Right lobe of liver (tissue), 4 donors: Measurements from ENCODE around the gene PRR12.

Source experiments
- CTCF ChIP-seq, 4 donors: fragments of 200-600 bp in 3 of 4; fragments of 450-650 bp in 1 of 4; IDR thresholded peaks; one replicate each; pipeline versions ENCODE4 v1.5.1 to v1.8.0; 2016 to 2022; ENCODE audit warnings: antibody characterized with exemption in 4 of 4, mild to moderate bottlenecking in 2 of 4
- POLR2A ChIP-seq: fragments of 450-650 bp; IDR thresholded peaks from one replicate; pipeline ENCODE4 v1.6.1; 2017; ENCODE audit warnings: antibody characterized with exemption, mild to moderate bottlenecking
- donor health status: DM: no; HTN: no; CAD: no.
- donor health status: DM: no; HTN: no; CAD: no.
- donor health status: DM: no; HTN: yes; CAD: no.

DNA sequence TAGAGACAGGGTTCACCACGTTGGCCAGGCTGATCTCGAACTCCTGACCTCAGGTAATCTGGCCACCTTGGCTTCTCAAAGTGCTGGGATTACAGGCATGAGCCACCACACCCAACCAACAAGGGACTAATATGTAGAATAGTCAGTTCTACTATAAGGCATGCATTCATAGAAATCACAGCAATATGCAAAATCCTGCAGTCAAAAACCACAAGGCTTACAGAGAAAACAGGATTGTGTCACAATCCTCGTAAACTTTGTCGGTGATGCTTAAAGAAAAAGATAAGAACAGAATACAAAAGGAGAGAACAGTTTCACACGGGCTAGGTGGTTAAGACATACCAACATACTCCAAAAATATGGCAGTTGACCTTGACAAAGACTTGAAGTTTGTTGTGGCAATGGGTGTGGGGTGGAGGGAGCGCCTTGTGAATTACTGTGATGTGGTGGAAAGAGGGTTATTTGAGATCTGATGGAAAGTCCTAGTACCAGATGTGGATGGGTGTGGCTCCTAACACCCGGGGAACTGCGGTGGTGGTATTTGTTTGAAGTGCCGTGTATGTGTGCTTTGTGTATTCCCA is 23.0 kb upstream of the PRR12 start:
- TF ChIP-seq POLR2A: no peak
- no peak for TF ChIP-seq CTCF (IDR thresholded peaks at IDR 0.05)
